HG03520 (cell line): ENCODE results near the gene TNFAIP2.

Source experiments
- ATAC-seq: cut with Tn5 transposase; IDR thresholded peaks from one replicate; pipeline ENCODE4 v1.9.1; 2021; ENCODE audit warnings: mild to moderate bottlenecking, moderate library complexity; ENCODE audit not compliant: unreplicated experiment

TNFAIP2 gene

GRCh38 chr14:103121846-103122584 is 1.2 kb upstream of the TNFAIP2 start:
- ATAC-seq, result no peak

GRCh38 chr14:103122585-103122946 is 695 bp upstream of the TNFAIP2 start:
- ATAC-seq, result no peak

- no peak for ATAC-seq
These were observed 606 bp downstream of the TNFAIP2 start for GRCh38 chr14:103123634-103124500.

GRCh38 chr14:103124501-103125001 is 1.3 kb downstream of the TNFAIP2 start:
- no peak for ATAC-seq

- ATAC-seq, result no peak
These were observed 2.1 kb downstream of the TNFAIP2 start for GRCh38 chr14:103125098-103126070.

GRCh38 chr14:103126088-103126872 is 3.0 kb downstream of the TNFAIP2 start:
- no peak for ATAC-seq

- no peak for ATAC-seq
These were observed 3.6 kb downstream of the TNFAIP2 start for GRCh38 chr14:103126873-103127304.

GRCh38 chr14:103127356-103127755 is 4.1 kb downstream of the TNFAIP2 start:
- ATAC-seq, result no peak

GRCh38 chr14:103127861-103128598 is 4.8 kb downstream of the TNFAIP2 start:
- no peak for ATAC-seq

- no peak for ATAC-seq
These were observed 5.5 kb downstream of the TNFAIP2 start for GRCh38 chr14:103128631-103129300.

- ATAC-seq, result no peak
These were observed 6.2 kb downstream of the TNFAIP2 start for GRCh38 chr14:103129301-103130016.

- no peak for ATAC-seq
These were observed 6.9 kb downstream of the TNFAIP2 start for GRCh38 chr14:103130017-103130764.

- no peak for ATAC-seq
These were observed 7.7 kb downstream of the TNFAIP2 start for GRCh38 chr14:103130965-103131364.

GRCh38 chr14:103131580-103131979 is 8.3 kb downstream of the TNFAIP2 start:
- ATAC-seq, result no peak

- ATAC-seq, result no peak
These were observed 9.3 kb downstream of the TNFAIP2 start for GRCh38 chr14:103132381-103133209.
